ENCODE measurements around the gene MINDY1.

Gene MINDY1

GRCh38 chr1:151011154-151011850 lies 4.6 kb upstream of the MINDY1 start:
- no peak for DNase-seq (ENCODE audit: low spot score)

GRCh38 chr1:151010346-151010726 lies 3.6 kb upstream of the MINDY1 start:
- DNase-seq (ENCODE audit: low spot score): no peak

GRCh38 chr1:151009674-151010345 lies 3.1 kb upstream of the MINDY1 start:
- DNase-seq (ENCODE audit: low spot score): no peak

- DNase-seq (ENCODE audit: low spot score): no peak
These were observed 2.5 kb upstream of the MINDY1 start for GRCh38 chr1:151009206-151009587.

GRCh38 chr1:151008244-151009205 lies 1.8 kb upstream of the MINDY1 start, which contains the start of gene PRUNE1:
TSS of gene PRUNE1 (plus strand) at chr1:151008449. CDS start at chr1:151008633, 184 bp downstream.
- peak; percentile 99 for DNase-seq (ENCODE audit: low spot score)

- DNase-seq (ENCODE audit: low spot score): no peak
These were observed 1.1 kb upstream of the MINDY1 start for GRCh38 chr1:151007853-151008243.

GRCh38 chr1:151005729-151006319 lies 878 bp downstream of the MINDY1 start:
- DNase-seq (ENCODE audit: low spot score): no peak

- no peak for DNase-seq (ENCODE audit: low spot score)
These were observed 3.5 kb downstream of the MINDY1 start for GRCh38 chr1:151003180-151003579.

- DNase-seq (ENCODE audit: low spot score): no peak
These were observed 4.1 kb downstream of the MINDY1 start for GRCh38 chr1:151002611-151003010.

GRCh38 chr1:151002051-151002450 lies 4.7 kb downstream of the MINDY1 start:
- DNase-seq (ENCODE audit: low spot score): no peak

GRCh38 chr1:151001602-151002001 lies 5.1 kb downstream of the MINDY1 start:
- no peak for DNase-seq (ENCODE audit: low spot score)

- DNase-seq (ENCODE audit: low spot score): no peak
These were observed 6.3 kb downstream of the MINDY1 start for GRCh38 chr1:151000408-151000807.

- no peak for DNase-seq (ENCODE audit: low spot score)
These were observed 6.8 kb downstream of the MINDY1 start for GRCh38 chr1:150999926-151000325.

- no peak for DNase-seq (ENCODE audit: low spot score)
These were observed 7.5 kb downstream of the MINDY1 start for GRCh38 chr1:150999051-150999674.

GRCh38 chr1:150997949-150998348 lies 8.8 kb downstream of the MINDY1 start:
- no peak for DNase-seq (ENCODE audit: low spot score)

GRCh38 chr1:150997126-150997872 lies 9.4 kb downstream of the MINDY1 start:
- no peak for DNase-seq (ENCODE audit: low spot score)

GRCh38 chr1:150995896-150996295 lies 10.8 kb downstream of the MINDY1 start:
- DNase-seq (ENCODE audit: low spot score): peak; percentile 49

- DNase-seq (ENCODE audit: low spot score): no peak
These were observed 11.2 kb downstream of the MINDY1 start for GRCh38 chr1:150995460-150995859.

- DNase-seq (ENCODE audit: low spot score): no peak
These were observed 12.5 kb downstream of the MINDY1 start for GRCh38 chr1:150994248-150994647.

GRCh38 chr1:150992626-150993025 lies 14.1 kb downstream of the MINDY1 start:
- DNase-seq (ENCODE audit: low spot score): no peak

- no peak for DNase-seq (ENCODE audit: low spot score)
These were observed 18.8 kb downstream of the MINDY1 start for GRCh38 chr1:150987924-150988323.

Data from CD4-positive, alpha-beta T cell treated with Interleukin-15 for 4 hours (primary cell).